ENCODE results near the gene RGS2. TPM values are rescaled to one million over a fixed set of nuclear protein-coding genes. Genes with fewer than 3 reads are reported as not detected.

The RGS2 gene
- total RNA-seq, 1 donor from 2014 or later = 42.5 TPM

Other genes starting within 250 kb of the RGS2 start
- gene RGS1, start 233.3 kb upstream of the RGS2 start, total RNA-seq = 137 TPM
- 0.22 TPM for gene RGS13, start 172.9 kb upstream of the RGS2 start, total RNA-seq